Activated CD8-positive, alpha-beta T cell treated with anti-CD3 and anti-CD28 coated beads for 36 hours (primary cell): ENCODE data around the gene AEN. TPM values are rescaled to one million over a fixed set of nuclear protein-coding genes. Genes with fewer than 3 reads are reported as not detected.

ENCODE experiments used
- ATAC-seq: fragments of 200-7000 bp; cut with Tn5 transposase; one replicate; pipeline ENCODE4 v1.10.0; 2021; ENCODE audit warnings: mild to moderate bottlenecking, moderate library complexity
- CTCF ChIA-PET: fragments of 350-600 bp; sonication (Branson Sonifier 250); formaldehyde crosslinking; loops from one replicate; lab custom pipeline; 2021; ENCODE audit warnings: antibody characterized with exemption; lab: Charles Lee
- POLR2A ChIA-PET: fragments of 350-600 bp; sonication (Branson Sonifier 250); formaldehyde crosslinking; loops from one replicate; lab custom pipeline; 2021; ENCODE audit warnings: antibody characterized with exemption; lab: Charles Lee
- DNase-seq: peaks from one replicate; pipeline ENCODE4 v3.0.0-alpha.2; 2020
- H3K27ac Mint-ChIP-seq: one replicate; pipeline ENCODE4 v1.8.0; 2021; ENCODE audit warnings: mild to moderate bottlenecking, mixed read lengths
- H3K27me3 Mint-ChIP-seq: one replicate; pipeline ENCODE4 v1.8.0; 2021; ENCODE audit warnings: mixed read lengths
- H3K36me3 Mint-ChIP-seq: one replicate; pipeline ENCODE4 v1.8.0; 2021; ENCODE audit warnings: low read depth, mixed read lengths
- H3K4me1 Mint-ChIP-seq: one replicate; pipeline ENCODE4 v1.8.0; 2021; ENCODE audit warnings: low read depth, mixed read lengths
- H3K4me3 Mint-ChIP-seq: one replicate; pipeline ENCODE4 v1.8.0; 2021; ENCODE audit warnings: mild to moderate bottlenecking, moderate library complexity, mixed read lengths
- H3K9me3 Mint-ChIP-seq: one replicate; pipeline ENCODE4 v1.8.0; 2021; ENCODE audit warnings: mixed read lengths
- intact Hi-C: fragments of 100-400 bp; cut with micrococcal nuclease; formaldehyde crosslinking; loops from one replicate; pipeline ENCODE4 v1.10.0; 2022
- microRNA-seq: library from miRNA; unstranded; fragments of <30 nt; microRNA quantifications from one replicate; pipeline ENCODE4 v1.2.0, GENCODE V29; 2022; ENCODE audit warnings: borderline microRNAs expressed, borderline replicate concordance
- total RNA-seq, 2 experiments: library from RNA; stranded (reverse); gene quantifications; one replicate each; pipeline ENCODE4 v1.2.3, GENCODE V29; 2021
- TF ChIP-seq, protein P1 (sequence below): fragments of 200-600 bp; IDR thresholded peaks from one replicate; pipeline ENCODE4 v1.8.0; 2022; ENCODE audit warnings: antibody characterized with exemption, mild to moderate bottlenecking

The AEN gene
- total RNA-seq, 2 experiments from 2014 or later = 55.2 to 58.4 TPM

DNA sequence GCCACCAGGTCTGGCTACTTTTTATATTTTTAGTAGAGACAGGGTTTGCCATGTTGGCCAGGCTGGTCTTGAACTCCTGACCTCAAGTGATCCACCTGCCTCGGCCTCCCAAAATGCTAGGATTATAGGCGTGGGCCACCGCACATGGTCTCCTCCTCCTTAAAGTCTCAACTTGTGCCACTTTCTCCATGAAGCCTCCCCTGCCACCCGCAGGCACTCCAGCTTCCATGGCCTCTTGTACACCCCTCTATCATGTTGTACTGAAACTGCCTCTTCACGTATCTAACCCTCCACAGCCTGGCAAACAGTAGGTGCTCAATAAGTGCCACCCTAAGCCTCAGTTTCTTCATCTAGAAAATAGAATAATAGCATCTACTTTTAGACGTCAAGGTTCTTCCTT, 57.6 kb downstream of the AEN start:
- Mint-ChIP-seq H3K36me3 (no peaks in the 10 kb centered on the region), H3K4me3 (no peak overlapping the region), H3K27me3 (peaks cover 2% of the 10 kb centered on the region), H3K27ac (no peak overlapping the region), H3K4me1 (no peaks in the 10 kb centered on the region), H3K9me3 (no peaks in the 10 kb centered on the region)
- intact Hi-C loops = no loop called here
- ATAC-seq (no peak), DNase-seq (no peak)
- ChIA-PET CTCF (no interaction called here), POLR2A (no interaction called here)
- TF ChIP-seq, protein P1, sequence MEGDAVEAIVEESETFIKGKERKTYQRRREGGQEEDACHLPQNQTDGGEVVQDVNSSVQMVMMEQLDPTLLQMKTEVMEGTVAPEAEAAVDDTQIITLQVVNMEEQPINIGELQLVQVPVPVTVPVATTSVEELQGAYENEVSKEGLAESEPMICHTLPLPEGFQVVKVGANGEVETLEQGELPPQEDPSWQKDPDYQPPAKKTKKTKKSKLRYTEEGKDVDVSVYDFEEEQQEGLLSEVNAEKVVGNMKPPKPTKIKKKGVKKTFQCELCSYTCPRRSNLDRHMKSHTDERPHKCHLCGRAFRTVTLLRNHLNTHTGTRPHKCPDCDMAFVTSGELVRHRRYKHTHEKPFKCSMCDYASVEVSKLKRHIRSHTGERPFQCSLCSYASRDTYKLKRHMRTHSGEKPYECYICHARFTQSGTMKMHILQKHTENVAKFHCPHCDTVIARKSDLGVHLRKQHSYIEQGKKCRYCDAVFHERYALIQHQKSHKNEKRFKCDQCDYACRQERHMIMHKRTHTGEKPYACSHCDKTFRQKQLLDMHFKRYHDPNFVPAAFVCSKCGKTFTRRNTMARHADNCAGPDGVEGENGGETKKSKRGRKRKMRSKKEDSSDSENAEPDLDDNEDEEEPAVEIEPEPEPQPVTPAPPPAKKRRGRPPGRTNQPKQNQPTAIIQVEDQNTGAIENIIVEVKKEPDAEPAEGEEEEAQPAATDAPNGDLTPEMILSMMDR = no peak

DNA sequence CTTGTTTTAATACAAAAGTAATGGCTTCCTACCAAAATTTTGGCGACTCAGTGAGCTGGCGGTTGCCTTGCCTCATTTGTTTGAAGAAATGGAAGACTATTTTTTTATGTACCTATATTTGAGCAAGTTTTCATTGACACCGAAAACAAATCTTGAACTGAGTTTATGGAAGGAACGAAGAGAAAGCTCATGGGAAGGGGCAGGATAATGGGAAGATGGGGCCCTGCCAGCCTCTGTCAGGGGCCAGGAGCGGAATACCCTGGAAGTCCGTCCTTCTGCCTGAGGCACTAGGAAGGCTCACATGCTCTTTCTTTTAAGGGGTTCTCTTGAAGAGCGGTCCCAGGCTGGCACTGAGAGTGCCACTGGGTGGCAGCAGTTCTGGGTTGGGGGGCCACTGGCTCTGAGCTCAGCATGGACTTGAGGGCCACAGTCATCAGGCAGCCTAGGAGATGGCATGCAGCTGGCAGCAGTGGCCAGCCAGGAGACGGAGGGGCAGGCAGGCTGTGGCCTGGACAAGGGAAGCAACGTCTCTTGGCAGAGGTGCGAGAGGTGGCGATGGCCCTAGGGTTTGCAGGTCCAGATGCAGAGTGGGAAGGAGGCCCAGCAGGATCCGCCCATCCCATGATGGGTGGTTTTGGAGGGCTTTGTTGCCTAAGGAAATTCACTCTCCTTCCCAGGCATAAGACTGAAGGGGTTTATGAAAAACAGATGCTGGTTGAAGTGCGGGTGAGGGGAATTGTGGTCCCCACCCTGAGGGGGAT, 59.3 kb downstream of the AEN start:
- TF ChIP-seq, protein P1 = no peak
- H3K4me3 Mint-ChIP-seq = no peak overlapping the region
- no peak overlapping the region for H3K27ac Mint-ChIP-seq
- intact Hi-C loops = no loop called here
- DNase-seq (no peak), ATAC-seq (no peak)
- no peaks in the 10 kb centered on the region for H3K9me3 Mint-ChIP-seq
- H3K36me3 Mint-ChIP-seq = no peaks in the 10 kb centered on the region
- H3K27me3 Mint-ChIP-seq = peaks cover 2% of the 10 kb centered on the region
- ChIA-PET POLR2A (no interaction called here), CTCF (no interaction called here)
- H3K4me1 Mint-ChIP-seq = no peaks in the 10 kb centered on the region

DNA sequence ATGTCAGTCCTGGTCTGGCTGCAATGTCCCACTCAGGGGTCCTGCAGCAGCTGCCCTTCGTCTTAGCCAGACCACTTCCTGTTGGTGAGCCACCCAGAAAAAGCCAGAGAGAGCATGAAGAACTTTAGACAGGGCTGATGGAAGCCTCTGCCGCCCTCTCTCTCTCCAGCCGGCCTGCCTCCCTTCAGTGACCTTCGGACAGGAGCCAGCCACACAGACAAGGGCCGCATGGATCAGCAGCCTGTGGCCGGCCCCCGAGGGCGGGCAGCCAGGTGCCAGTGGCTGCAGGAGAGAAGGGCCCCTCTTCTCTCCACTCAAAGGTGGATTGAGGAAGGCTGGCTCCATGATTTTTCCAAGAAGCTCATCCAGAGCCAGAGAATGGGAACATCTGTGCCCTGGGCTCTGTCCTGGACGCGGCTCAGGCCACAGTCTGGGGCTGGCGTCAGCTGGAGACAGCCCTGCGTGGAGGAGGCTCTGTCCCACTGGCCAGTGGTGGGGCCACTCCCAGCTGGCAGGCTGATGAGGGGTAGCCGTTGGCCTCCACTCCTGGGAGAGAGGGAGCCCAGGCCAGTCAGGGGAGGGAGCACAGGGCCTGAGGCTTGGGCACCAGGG, 60.6 kb downstream of the AEN start:
- TF ChIP-seq, protein P1 = no peak
- intact Hi-C loops = no loop called here

More for the DNA sequence above, 60.6 kb downstream of the AEN start:
- peaks cover 2% of the 10 kb centered on the region for H3K27me3 Mint-ChIP-seq
- ChIA-PET POLR2A (no interaction called here), CTCF (interaction anchor here (0.9 kb wide), 1 partner anchor 11 kb away, joined by 3 read pairs; no protein-coding TSS in a partner anchor)
- no peak overlapping the region for H3K27ac Mint-ChIP-seq
- H3K4me1 Mint-ChIP-seq = no peaks in the 10 kb centered on the region
- ATAC-seq = no peak
- H3K4me3 Mint-ChIP-seq = no peak overlapping the region
- DNase-seq = no peak
- H3K9me3 Mint-ChIP-seq = no peaks in the 10 kb centered on the region
- H3K36me3 Mint-ChIP-seq = no peaks in the 10 kb centered on the region

Small RNAs within 50 kb of the gene (microRNA-seq; reads per million reads assigned to microRNA genes)
- gene MIR1179 (not detected), gene MIR3529 (not detected), gene MIR7-2 (not detected)

Other genes with a start within 250 kb of the AEN start
- 10 to 100 TPM; 34.4 to 35.0 TPM for gene MRPL46, start 154.0 kb upstream of the AEN start, total RNA-seq
- 10 to 100 TPM; 54.3 to 55.4 TPM for gene MRPS11, start 153.6 kb upstream of the AEN start, total RNA-seq
- gene DET1, start 74.7 kb upstream of the AEN start, total RNA-seq = 1 to 10 TPM; 2.1 to 2.6 TPM
- 10 to 100 TPM; 75.1 to 82.8 TPM for gene ISG20, start 17.7 kb downstream of the AEN start, total RNA-seq
- gene ACAN, start 182.1 kb downstream of the AEN start, total RNA-seq = not detected